Esophagus squamous epithelium (tissue), 4 donors: ENCODE results near the gene LIMK1.

Experiments
- POLR2A ChIP-seq, 4 donors: fragments of 450-650 bp; IDR thresholded peaks; one replicate each; pipeline ENCODE4 v1.6.1; 2017; ENCODE audit warnings: antibody characterized with exemption in 4 of 4, mild to moderate bottlenecking in 4 of 4, moderate library complexity in 3 of 4
- TF ChIP-seq, protein P1 (sequence below), 6 experiments: fragments of 450-650 bp in 4 of 6; fragments of 200-600 bp in 2 of 6; sonication (generic) in 2 of 6; IDR thresholded peaks; one replicate each; pipeline ENCODE4 v1.5.1; 2016 to 2019; ENCODE audit warnings: antibody characterized with exemption in 6 of 6, mild to moderate bottlenecking in 4 of 6, moderate library complexity in 4 of 6

DNA sequence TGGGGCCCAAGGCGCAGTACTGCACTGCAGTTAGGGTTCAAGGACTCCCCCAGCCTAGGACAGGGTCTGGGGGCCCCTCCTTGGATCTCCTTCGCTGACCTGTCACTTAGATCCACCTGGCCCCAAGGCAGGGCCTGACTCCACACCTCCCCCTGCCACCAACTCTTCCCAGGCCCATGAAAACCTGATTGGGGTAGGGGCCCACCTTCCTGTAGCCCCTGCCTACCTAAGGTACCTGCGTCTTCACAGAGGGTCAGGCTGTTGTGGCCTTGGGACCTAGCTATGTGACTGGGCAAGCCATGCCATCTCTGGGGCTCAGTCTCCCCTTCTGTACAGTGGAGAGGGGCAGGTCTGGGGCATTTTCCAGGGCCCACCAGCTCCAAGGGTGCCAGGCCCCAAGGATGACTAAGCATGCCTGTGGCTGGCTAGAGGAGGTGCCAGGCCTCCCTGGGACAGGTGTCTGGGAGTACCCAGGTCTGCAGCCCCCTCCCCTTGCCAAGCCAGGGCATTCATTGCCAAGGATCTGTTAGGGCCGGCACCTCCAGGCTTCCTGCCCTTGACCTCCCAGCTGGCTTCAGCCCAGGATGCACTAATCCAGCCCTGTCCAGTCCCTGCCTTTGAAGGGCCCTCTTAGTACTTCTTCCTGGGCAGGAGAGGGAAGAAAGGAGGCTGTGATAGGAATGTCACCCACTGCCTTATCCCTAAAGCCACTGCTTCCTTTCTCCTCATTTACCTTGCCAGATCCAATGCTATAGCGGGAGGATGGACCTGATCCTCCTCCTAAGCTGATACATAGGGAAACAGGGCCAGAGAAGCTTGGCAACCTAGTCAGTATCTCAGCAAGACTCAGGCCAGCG lies 1.3 kb downstream of the LIMK1 start:
- TF ChIP-seq, protein P1, sequence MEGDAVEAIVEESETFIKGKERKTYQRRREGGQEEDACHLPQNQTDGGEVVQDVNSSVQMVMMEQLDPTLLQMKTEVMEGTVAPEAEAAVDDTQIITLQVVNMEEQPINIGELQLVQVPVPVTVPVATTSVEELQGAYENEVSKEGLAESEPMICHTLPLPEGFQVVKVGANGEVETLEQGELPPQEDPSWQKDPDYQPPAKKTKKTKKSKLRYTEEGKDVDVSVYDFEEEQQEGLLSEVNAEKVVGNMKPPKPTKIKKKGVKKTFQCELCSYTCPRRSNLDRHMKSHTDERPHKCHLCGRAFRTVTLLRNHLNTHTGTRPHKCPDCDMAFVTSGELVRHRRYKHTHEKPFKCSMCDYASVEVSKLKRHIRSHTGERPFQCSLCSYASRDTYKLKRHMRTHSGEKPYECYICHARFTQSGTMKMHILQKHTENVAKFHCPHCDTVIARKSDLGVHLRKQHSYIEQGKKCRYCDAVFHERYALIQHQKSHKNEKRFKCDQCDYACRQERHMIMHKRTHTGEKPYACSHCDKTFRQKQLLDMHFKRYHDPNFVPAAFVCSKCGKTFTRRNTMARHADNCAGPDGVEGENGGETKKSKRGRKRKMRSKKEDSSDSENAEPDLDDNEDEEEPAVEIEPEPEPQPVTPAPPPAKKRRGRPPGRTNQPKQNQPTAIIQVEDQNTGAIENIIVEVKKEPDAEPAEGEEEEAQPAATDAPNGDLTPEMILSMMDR (IDR thresholded peaks at IDR 0.05), result no peak
- no peak for TF ChIP-seq POLR2A (IDR thresholded peaks at IDR 0.05)
